Measurements from ENCODE around the gene PLAC9. TPM values are rescaled to one million over a fixed set of nuclear protein-coding genes. Genes with fewer than 3 reads are reported as not detected.

The PLAC9 gene
- total RNA-seq, 1 donor from 2014 or later, result not detected

DNA sequence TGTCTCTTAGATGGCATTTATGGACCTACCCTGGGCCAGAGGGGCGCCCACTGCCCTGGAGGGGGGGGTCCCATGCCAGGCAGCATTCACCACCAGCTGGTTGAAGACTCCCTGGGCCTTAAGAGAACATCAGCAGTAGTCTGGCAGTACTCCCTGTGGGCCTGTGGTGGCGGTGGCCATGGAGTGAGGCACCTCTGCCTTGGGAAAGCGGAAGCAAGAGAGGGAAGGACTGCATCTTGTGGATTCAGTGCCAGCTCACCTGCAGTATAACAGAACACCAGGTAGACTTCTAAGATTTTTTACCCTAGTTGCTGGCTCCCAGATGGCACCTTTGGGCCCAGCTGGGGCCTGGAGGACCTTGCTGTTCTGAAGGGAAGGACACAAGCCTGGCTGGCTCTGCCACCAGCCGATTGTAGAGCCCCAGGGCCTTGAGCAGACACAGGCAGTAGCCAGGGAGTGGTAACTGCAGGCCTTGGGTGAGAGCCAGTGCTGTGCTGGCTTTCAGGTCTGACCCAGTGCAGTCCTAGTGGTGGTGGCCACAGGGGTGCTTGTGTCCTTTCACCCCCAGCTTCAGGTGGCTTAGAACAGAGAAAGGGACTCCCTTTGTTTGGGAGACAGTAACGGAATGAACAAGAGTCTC, 15.8 kb downstream of the PLAC9 start:
- no peak for DNase-seq (ENCODE audit: low read depth)
- H3K4me3 ChIP-seq (ENCODE audit: low read depth, low read length), result no peak overlapping the region
- TF ChIP-seq, protein P1, sequence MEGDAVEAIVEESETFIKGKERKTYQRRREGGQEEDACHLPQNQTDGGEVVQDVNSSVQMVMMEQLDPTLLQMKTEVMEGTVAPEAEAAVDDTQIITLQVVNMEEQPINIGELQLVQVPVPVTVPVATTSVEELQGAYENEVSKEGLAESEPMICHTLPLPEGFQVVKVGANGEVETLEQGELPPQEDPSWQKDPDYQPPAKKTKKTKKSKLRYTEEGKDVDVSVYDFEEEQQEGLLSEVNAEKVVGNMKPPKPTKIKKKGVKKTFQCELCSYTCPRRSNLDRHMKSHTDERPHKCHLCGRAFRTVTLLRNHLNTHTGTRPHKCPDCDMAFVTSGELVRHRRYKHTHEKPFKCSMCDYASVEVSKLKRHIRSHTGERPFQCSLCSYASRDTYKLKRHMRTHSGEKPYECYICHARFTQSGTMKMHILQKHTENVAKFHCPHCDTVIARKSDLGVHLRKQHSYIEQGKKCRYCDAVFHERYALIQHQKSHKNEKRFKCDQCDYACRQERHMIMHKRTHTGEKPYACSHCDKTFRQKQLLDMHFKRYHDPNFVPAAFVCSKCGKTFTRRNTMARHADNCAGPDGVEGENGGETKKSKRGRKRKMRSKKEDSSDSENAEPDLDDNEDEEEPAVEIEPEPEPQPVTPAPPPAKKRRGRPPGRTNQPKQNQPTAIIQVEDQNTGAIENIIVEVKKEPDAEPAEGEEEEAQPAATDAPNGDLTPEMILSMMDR (conservative IDR thresholded peaks at IDR 0.05; ENCODE audit: low read depth, low read length), result no peak

DNA sequence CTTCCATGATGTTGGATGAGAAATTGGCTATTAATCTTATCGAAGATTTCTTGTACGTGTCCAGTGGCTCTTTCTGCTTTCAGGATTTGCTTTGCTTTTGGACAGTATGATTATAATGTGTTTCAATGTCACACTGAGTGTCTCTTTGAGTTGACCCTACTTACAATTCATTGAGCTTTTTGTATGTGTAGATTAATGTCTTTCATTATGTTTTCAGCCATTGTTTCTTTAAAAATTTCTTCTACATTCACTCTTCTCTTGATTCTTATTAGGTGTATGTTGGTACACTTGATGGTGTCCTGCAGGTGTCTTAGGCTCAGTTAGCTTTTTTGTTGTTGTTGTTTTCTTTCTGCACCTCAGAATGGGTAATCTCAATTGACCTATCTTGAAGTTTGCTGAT, 16.6 kb downstream of the PLAC9 start:
- no peak overlapping the region for H3K4me3 ChIP-seq (ENCODE audit: low read depth, low read length)
- no peak for DNase-seq (ENCODE audit: low read depth)
- TF ChIP-seq, protein P1 (conservative IDR thresholded peaks at IDR 0.05; ENCODE audit: low read depth, low read length), result no peak

DNA sequence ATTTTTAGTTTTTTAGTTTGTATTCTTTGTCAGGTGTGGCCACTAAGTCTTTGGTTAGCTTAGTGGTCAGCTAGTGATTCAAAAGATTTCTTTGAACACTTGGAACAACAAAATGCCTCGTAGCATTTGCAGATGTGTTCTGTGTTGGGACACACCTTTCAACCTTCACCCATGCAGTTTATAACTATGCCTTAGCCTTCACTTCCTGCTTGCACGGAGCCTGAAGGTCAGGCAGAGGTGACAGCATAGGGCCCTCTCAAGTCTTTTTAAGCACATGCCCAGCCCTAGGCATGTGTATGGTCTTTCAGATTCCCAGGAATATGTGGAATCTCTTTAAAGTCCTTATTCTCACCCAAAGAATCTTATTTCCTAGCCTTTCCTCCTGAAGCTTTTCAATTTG, 17.6 kb downstream of the PLAC9 start:
- TF ChIP-seq, protein P1 (conservative IDR thresholded peaks at IDR 0.05; ENCODE audit: low read depth, low read length), result no peak

DNA sequence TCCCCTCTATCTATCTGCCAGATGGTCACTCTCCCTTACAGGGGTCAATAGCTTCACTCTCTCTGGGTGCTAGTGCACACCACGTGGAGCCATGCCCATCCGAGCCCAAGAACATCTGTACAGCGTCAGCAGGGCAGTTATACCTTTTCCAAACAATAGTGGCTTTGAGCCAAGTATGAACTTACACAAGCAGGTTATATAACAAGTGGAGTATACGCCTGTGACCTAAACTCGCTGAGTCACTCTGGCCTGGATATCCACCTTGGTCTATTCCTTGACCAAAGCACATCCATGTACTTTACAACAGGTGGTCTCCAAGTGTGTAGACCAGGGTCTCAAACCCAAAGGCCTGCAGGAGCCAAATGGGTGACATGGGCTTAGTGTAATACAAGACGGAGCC, 20.3 kb downstream of the PLAC9 start:
- TF ChIP-seq, protein P1 (conservative IDR thresholded peaks at IDR 0.05; ENCODE audit: low read depth, low read length), result no peak
- DNase-seq (ENCODE audit: low read depth), result no peak
- no peak overlapping the region for H3K4me3 ChIP-seq (ENCODE audit: low read depth, low read length)

More for the DNA sequence above, 17.6 kb downstream of the PLAC9 start:
- no peak overlapping the region for H3K4me3 ChIP-seq (ENCODE audit: low read depth, low read length)
- no peak for DNase-seq (ENCODE audit: low read depth)

DNA sequence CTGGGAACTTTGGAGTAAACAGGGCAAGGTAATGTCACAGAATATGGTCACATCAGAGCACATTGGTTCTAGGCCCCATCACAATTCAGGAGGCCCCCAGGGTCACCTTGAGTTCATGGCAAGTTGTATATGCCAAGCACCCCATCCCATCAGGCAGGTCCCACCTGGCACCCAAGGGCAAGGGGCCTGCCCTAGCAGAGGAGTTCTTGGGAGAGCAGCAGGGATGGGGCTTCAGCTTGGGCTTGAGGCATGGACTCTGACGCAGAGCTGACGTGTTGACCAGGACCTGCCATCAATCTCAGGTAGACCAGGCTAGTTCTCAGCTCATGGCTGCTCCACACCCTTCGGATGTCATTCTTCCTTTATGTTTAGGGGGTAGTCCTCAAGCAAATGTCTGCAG, 20.9 kb downstream of the PLAC9 start:
- TF ChIP-seq, protein P1 (conservative IDR thresholded peaks at IDR 0.05; ENCODE audit: low read depth, low read length), result no peak
- DNase-seq (ENCODE audit: low read depth), result no peak

DNA sequence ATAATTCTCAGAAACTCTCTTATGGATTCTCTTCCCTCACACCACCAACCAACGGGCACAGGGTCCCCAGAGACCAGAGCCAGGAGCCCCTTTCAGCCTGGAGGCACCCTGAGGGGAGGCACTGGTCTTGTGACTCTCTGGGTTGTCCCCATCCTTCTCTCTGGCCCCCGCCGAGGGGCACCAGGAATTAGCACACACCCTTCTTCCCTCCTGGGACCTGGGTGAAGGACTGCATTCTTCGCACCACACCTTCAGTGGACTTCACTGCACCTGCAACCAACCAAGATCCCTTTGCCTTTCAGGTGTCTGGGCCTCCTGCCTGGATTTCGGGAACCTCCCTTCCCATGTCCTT, 22.1 kb downstream of the PLAC9 start:
- no peak overlapping the region for H3K4me3 ChIP-seq (ENCODE audit: low read depth, low read length)
- TF ChIP-seq, protein P1 (conservative IDR thresholded peaks at IDR 0.05; ENCODE audit: low read depth, low read length), result no peak

More for the DNA sequence above, 20.9 kb downstream of the PLAC9 start:
- no peak overlapping the region for H3K4me3 ChIP-seq (ENCODE audit: low read depth, low read length)

DNA sequence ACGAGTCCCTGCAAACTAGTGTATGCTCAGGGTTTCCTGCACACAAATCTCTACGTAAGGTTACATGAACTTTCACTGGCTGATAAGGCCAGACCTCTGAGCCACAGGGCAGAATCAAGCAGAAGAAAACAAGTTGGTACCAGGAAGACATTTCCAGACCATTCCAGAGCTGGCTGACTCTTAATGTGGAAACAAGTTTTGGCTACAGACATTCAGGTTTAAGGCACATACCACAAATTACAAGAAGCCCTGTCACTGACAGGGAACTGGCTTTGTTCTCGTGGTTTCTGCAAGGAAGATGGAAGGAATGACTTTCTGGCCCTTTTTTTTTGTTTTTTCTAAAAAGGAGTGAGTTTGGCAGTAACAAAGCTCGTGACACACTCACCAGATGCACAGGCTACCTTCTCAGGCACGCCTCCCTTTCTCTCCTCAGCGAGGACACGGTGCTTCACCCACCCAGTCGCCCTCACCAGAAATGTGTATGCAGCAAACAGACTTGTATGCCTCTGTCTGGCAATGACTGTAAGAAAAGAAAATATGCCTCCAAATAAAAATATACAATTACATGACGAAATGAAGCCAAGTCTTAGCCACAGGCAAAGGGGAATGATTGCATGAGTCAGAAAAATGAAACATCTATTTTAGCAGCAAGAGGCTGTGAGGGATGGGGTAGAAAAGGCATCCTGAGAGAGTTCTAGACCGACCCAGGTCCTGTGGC, 22.6 kb downstream of the PLAC9 start:
- TF ChIP-seq, protein P1 (conservative IDR thresholded peaks at IDR 0.05; ENCODE audit: low read depth, low read length), result no peak
- DNase-seq (ENCODE audit: low read depth), result no peak
- H3K4me3 ChIP-seq (ENCODE audit: low read depth, low read length), result no peak overlapping the region

More for the DNA sequence above, 22.1 kb downstream of the PLAC9 start:
- no peak for DNase-seq (ENCODE audit: low read depth)

Data from epithelial cell of proximal tubule (primary cell).